Kidney (tissue), 14 donors: ENCODE results near the gene CYP11A1. TPM values are rescaled to one million over a fixed set of nuclear protein-coding genes. Genes with fewer than 3 reads are reported as not detected.
A peak's percentile ranks its signal among the peaks of the same experiment; 100 is the strongest.

Experiments
- DNase-seq, 5 donors: peaks; one replicate each; pipeline ENCODE4 v3.0.0-alpha.2; 2013 to 2020
- FAIRE-seq: peaks from 2 replicates; lab custom pipeline; 2012; peaks lifted over from hg19 to GRCh38; lab: Jason Lieb, UNC
- H3K27ac ChIP-seq, 2 donors: one replicate each; pipeline ENCODE4 v1.7.0; 2013; ENCODE audit warnings: low read depth in 2 of 2, low read length in 2 of 2, inconsistent platforms in 1 of 2
- H3K27me3 ChIP-seq: one replicate; pipeline ENCODE4 v1.7.1; 2013; ENCODE audit warnings: low read length, inconsistent platforms; ENCODE audit not compliant: control insufficient read depth, insufficient read depth
- H3K36me3 ChIP-seq, 3 donors: one replicate each; pipeline versions ENCODE4 v1.7.0 to v1.7.1; 2013; ENCODE audit warnings: low read length in 3 of 3, control low read depth in 1 of 3, inconsistent platforms in 1 of 3; ENCODE audit not compliant: insufficient read depth in 3 of 3, control insufficient read depth in 2 of 3
- H3K4me1 ChIP-seq, 3 donors: one replicate each; pipeline versions ENCODE4 v1.7.0 to v1.7.1; 2013; ENCODE audit warnings: low read length in 3 of 3, inconsistent platforms in 1 of 3, low read depth in 1 of 3; ENCODE audit not compliant: control insufficient read depth in 2 of 3, insufficient read depth in 2 of 3
- H3K4me3 ChIP-seq, 3 donors: one replicate each; pipeline versions ENCODE4 v1.7.0 to v1.8.1; 2013; ENCODE audit warnings: low read length in 3 of 3, control low read depth in 1 of 3, inconsistent platforms in 1 of 3
- H3K9ac ChIP-seq, 3 donors: one replicate each; pipeline versions ENCODE4 v1.7.0 to v1.7.1; 2013; ENCODE audit warnings: low read length in 3 of 3, control low read depth in 1 of 3, inconsistent platforms in 1 of 3
- H3K9me3 ChIP-seq, 3 donors: one replicate each; pipeline versions ENCODE4 v1.7.0 to v1.7.1; 2013; ENCODE audit warnings: low read length in 3 of 3, control low read depth in 1 of 3, inconsistent platforms in 1 of 3; ENCODE audit not compliant: control insufficient read depth in 2 of 3, insufficient read depth in 1 of 3
- CTCF ChIP-seq: IDR thresholded peaks from 3 replicates; pipeline ENCODE4 v1.5.1; 2012; ENCODE audit warnings: mild to moderate bottlenecking, moderate library complexity, borderline replicate concordance; ENCODE audit not compliant: insufficient read depth; ENCODE audit errors: extremely low read depth
- intact Hi-C: fragments of 100-400 bp; cut with DNase I; formaldehyde crosslinking; loops from one replicate; pipeline ENCODE4 v1.11.1; 2022
- polyA plus RNA-seq: library from polyadenylated mRNA; stranded (reverse); fragments of 350-450 nt; fragmentation: Illumina TruSeq; extraction: RNeasy Lipid Tissue Mini Kit (QIAGEN cat#74804); gene quantifications from one replicate; pipeline ENCODE4 v1.2.3, GENCODE V29; 2014; ENCODE audit warnings: low read depth, low replicate concordance; ENCODE audit not compliant: insufficient read depth
- total RNA-seq: library from RNA; stranded (reverse); fragmentation: NEBNext Ultra II Directional; extraction: Animal tissue kit (Norgen Biotek cat#: 25700); gene quantifications from one replicate; pipeline ENCODE4 v1.2.1, GENCODE V29; 2021
- donor health status: control.
- donor health status: control.
- donor health status: control.
- donor health status: control.
- donor health status: control.
- donor health status: DM: yes; HTN: yes; CAD: no.
- donor health status: Normal renal cell carcinoma (clear cell type).

Gene CYP11A1
- total and polyA plus RNA-seq, 2 donors from 2014 or later = 0.13 to 2.7 TPM

- no peak overlapping the region for H3K4me3 ChIP-seq
- FAIRE-seq (no peak), DNase-seq (no peak)
- H3K4me1 ChIP-seq = peaks cover 0 to 3% (median 0%) of the 10 kb centered on the region in 3 donors
- intact Hi-C loops = no loop called here
- H3K9me3 ChIP-seq = no peaks in the 10 kb centered on the region
- no peak overlapping the region for H3K9ac ChIP-seq
- H3K27ac ChIP-seq = no peak overlapping the region
- no peaks in the 10 kb centered on the region for H3K27me3 ChIP-seq
- TF ChIP-seq CTCF = no peak
- H3K36me3 ChIP-seq = no peaks in the 10 kb centered on the region
These were observed 60.6 kb downstream of the CYP11A1 start for GRCh38 chr15:74306781-74307217.

GRCh38 chr15:74305687-74306086 is 61.8 kb downstream of the CYP11A1 start:
- Histone ChIP-seq H3K36me3 (no peaks in the 10 kb centered on the region), H3K9ac (no peak overlapping the region), H3K27ac (no peak overlapping the region), H3K4me1 (peaks cover 0 to 3% (median 0%) of the 10 kb centered on the region in 3 donors), H3K27me3 (no peaks in the 10 kb centered on the region), H3K4me3 (no peak overlapping the region), H3K9me3 (no peaks in the 10 kb centered on the region)
- FAIRE-seq = no peak
- no peak for DNase-seq
- intact Hi-C loops = no loop called here
- no peak for TF ChIP-seq CTCF

DNA sequence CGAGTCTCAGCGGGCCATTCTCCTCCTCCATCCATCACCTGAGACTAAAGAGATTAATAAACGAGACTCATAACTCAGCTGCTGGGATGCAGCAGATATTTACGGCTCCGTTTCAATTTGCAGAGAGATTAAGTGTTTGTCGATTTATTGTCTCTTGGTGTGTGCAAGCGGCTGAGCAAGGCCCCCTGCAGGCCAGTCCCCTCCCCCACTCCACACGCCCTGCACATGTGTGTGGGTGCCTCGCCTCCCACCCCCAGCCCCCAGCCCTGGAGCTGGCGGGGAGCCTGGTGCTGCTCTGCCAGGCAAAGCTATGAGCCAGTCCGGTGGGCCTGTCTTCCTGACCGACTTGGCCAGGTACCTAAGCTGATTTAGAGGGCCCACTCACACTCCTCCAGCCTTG is 63.0 kb downstream of the CYP11A1 start:
- no peak for TF ChIP-seq CTCF
- no peaks in the 10 kb centered on the region for H3K9me3 ChIP-seq
- no peaks in the 10 kb centered on the region for H3K36me3 ChIP-seq
- H3K4me3 ChIP-seq = no peak overlapping the region
- H3K4me1 ChIP-seq = peaks cover 0 to 3% (median 0%) of the 10 kb centered on the region in 3 donors
- no peak for DNase-seq
- intact Hi-C loops = no loop called here
- no peak overlapping the region for H3K27ac ChIP-seq
- no peaks in the 10 kb centered on the region for H3K27me3 ChIP-seq
- FAIRE-seq = no peak
- no peak overlapping the region for H3K9ac ChIP-seq

GRCh38 chr15:74303741-74304309 is 63.6 kb downstream of the CYP11A1 start:
- Histone ChIP-seq H3K4me1 (peaks cover 0 to 3% (median 0%) of the 10 kb centered on the region in 3 donors), H3K27me3 (no peaks in the 10 kb centered on the region), H3K27ac (no peak overlapping the region), H3K36me3 (no peaks in the 10 kb centered on the region), H3K9ac (no peak overlapping the region), H3K9me3 (no peaks in the 10 kb centered on the region), H3K4me3 (no peak overlapping the region)
- intact Hi-C loops = no loop called here
- peak in 1 of 5 donors; percentile 47 for DNase-seq
- no peak for TF ChIP-seq CTCF
- FAIRE-seq = no peak
